Subcutaneous abdominal adipose tissue (tissue), 5 donors: ENCODE data around the gene KLHL29.

Experiments used
- H3K27ac ChIP-seq: one replicate; pipeline ENCODE4 v1.7.0; 2013; ENCODE audit warnings: low read depth, mild to moderate bottlenecking, inconsistent platforms, low read length, moderate library complexity
- H3K27me3 ChIP-seq, 5 donors: one replicate each; pipeline ENCODE4 v1.7.0; 2013; ENCODE audit warnings: low read length in 5 of 5, inconsistent platforms in 1 of 5; ENCODE audit not compliant: control insufficient read depth in 5 of 5, insufficient read depth in 4 of 5
- H3K36me3 ChIP-seq, 5 donors: one replicate each; pipeline ENCODE4 v1.7.0; 2013; ENCODE audit warnings: low read length in 5 of 5; ENCODE audit not compliant: control insufficient read depth in 5 of 5, insufficient read depth in 5 of 5
- H3K4me1 ChIP-seq, 5 donors: one replicate each; pipeline ENCODE4 v1.7.0; 2013; ENCODE audit warnings: low read length in 5 of 5, mild to moderate bottlenecking in 3 of 5, moderate library complexity in 1 of 5; ENCODE audit not compliant: control insufficient read depth in 5 of 5, insufficient read depth in 5 of 5
- H3K4me3 ChIP-seq, 5 donors: one replicate each; pipeline ENCODE4 v1.7.0; 2013; ENCODE audit warnings: low read length in 5 of 5, low read depth in 1 of 5
- H3K9ac ChIP-seq, 5 donors: one replicate each; pipeline ENCODE4 v1.7.0; 2013; ENCODE audit warnings: low read length in 5 of 5, mild to moderate bottlenecking in 4 of 5, moderate library complexity in 3 of 5
- H3K9me3 ChIP-seq, 5 donors: one replicate each; pipeline ENCODE4 v1.7.0; 2013; ENCODE audit warnings: low read length in 5 of 5; ENCODE audit not compliant: control insufficient read depth in 5 of 5
- donor health status: healthy.
- donor health status: healthy.
- donor health status: healthy.
- donor health status: healthy.
- donor health status: healthy.

Gene KLHL29

GRCh38 chr2:23418056-23418455, 33.1 kb downstream of the KLHL29 start:
- H3K27ac ChIP-seq = peak overlapping the region; percentile 82
- no peak overlapping the region for H3K9ac ChIP-seq
- H3K4me3 ChIP-seq = no peak overlapping the region
- H3K4me1 ChIP-seq = peaks cover 0 to 31% (median 22%) of the 10 kb centered on the region in 5 donors
- no peaks in the 10 kb centered on the region for H3K27me3 ChIP-seq
- peaks cover 0 to 2% (median 0%) of the 10 kb centered on the region in 5 donors for H3K36me3 ChIP-seq
- H3K9me3 ChIP-seq = no peaks in the 10 kb centered on the region

GRCh38 chr2:23418461-23418911, 33.5 kb downstream of the KLHL29 start:
- Histone ChIP-seq H3K27me3 (no peaks in the 10 kb centered on the region), H3K9ac (no peak overlapping the region), H3K9me3 (no peaks in the 10 kb centered on the region), H3K4me3 (no peak overlapping the region), H3K36me3 (peaks cover 0 to 2% (median 0%) of the 10 kb centered on the region in 5 donors), H3K4me1 (peaks cover 0 to 31% (median 22%) of the 10 kb centered on the region in 5 donors), H3K27ac (peak overlapping the region; percentile 82)

- peak overlapping the region; percentile 82 for H3K27ac ChIP-seq
These were observed 34.5 kb downstream of the KLHL29 start for GRCh38 chr2:23419171-23420090.

GRCh38 chr2:23420091-23420839, 35.3 kb downstream of the KLHL29 start:
- Histone ChIP-seq H3K27me3 (no peaks in the 10 kb centered on the region), H3K4me1 (peaks cover 0 to 31% (median 22%) of the 10 kb centered on the region in 5 donors), H3K9me3 (no peaks in the 10 kb centered on the region), H3K4me3 (no peak overlapping the region), H3K27ac (peak overlapping the region; percentile 82), H3K36me3 (peaks cover 0 to 2% (median 0%) of the 10 kb centered on the region in 5 donors), H3K9ac (no peak overlapping the region)

More at GRCh38 chr2:23419171-23420090, 34.5 kb downstream of the KLHL29 start:
- Histone ChIP-seq H3K9ac (peak overlapping the region in 3 of 5 donors; percentile 31 to 56 (median 33)), H3K4me3 (no peak overlapping the region), H3K4me1 (peaks cover 0 to 31% (median 22%) of the 10 kb centered on the region in 5 donors), H3K36me3 (peaks cover 0 to 2% (median 0%) of the 10 kb centered on the region in 5 donors), H3K27me3 (no peaks in the 10 kb centered on the region), H3K9me3 (no peaks in the 10 kb centered on the region)

GRCh38 chr2:23420840-23421476, 36.0 kb downstream of the KLHL29 start:
- Histone ChIP-seq H3K4me1 (peaks cover under 1 to 37% (median 25%) of the 10 kb centered on the region in 5 donors), H3K9ac (no peak overlapping the region), H3K27me3 (no peaks in the 10 kb centered on the region), H3K36me3 (peaks cover 0 to 2% (median 0%) of the 10 kb centered on the region in 5 donors), H3K27ac (no peak overlapping the region), H3K4me3 (no peak overlapping the region), H3K9me3 (no peaks in the 10 kb centered on the region)

GRCh38 chr2:23422089-23423061, 37.4 kb downstream of the KLHL29 start:
- peaks cover 3 to 46% (median 35%) of the 10 kb centered on the region in 5 donors for H3K4me1 ChIP-seq
- no peak overlapping the region for H3K27ac ChIP-seq
- no peaks in the 10 kb centered on the region for H3K27me3 ChIP-seq
- no peak overlapping the region for H3K4me3 ChIP-seq
- H3K9me3 ChIP-seq = no peaks in the 10 kb centered on the region
- no peak overlapping the region for H3K9ac ChIP-seq
- H3K36me3 ChIP-seq = peaks cover 0 to under 1% (median 0%) of the 10 kb centered on the region in 5 donors

- no peak overlapping the region for H3K4me3 ChIP-seq
- no peak overlapping the region for H3K27ac ChIP-seq
- H3K9me3 ChIP-seq = no peaks in the 10 kb centered on the region
- H3K27me3 ChIP-seq = no peaks in the 10 kb centered on the region
- H3K9ac ChIP-seq = no peak overlapping the region
- no peaks in the 10 kb centered on the region for H3K36me3 ChIP-seq
- peaks cover 3 to 41% (median 32%) of the 10 kb centered on the region in 5 donors for H3K4me1 ChIP-seq
These were observed 38.3 kb downstream of the KLHL29 start for GRCh38 chr2:23423062-23423872.

- H3K36me3 ChIP-seq = peaks cover 0 to 1% (median 0%) of the 10 kb centered on the region in 5 donors
- no peak overlapping the region for H3K4me3 ChIP-seq
- H3K9me3 ChIP-seq = no peaks in the 10 kb centered on the region
- H3K4me1 ChIP-seq = peaks cover 3 to 32% (median 25%) of the 10 kb centered on the region in 5 donors
- H3K9ac ChIP-seq = no peak overlapping the region
- no peak overlapping the region for H3K27ac ChIP-seq
- no peaks in the 10 kb centered on the region for H3K27me3 ChIP-seq
These were observed 39.1 kb downstream of the KLHL29 start for GRCh38 chr2:23423873-23424680.
